Stomach (tissue), 9 donors: ENCODE measurements around the gene CADM3. TPM values are rescaled to one million over a fixed set of nuclear protein-coding genes. Genes with fewer than 3 reads are reported as not detected.

ENCODE experiments used
- DNase-seq, 2 donors: peaks; one replicate each; pipeline versions ENCODE4 v3.0.0 to v3.0.0-alpha.2; 2013 to 2019
- H3K27ac ChIP-seq, 5 donors: fragments of 200-600 bp in 4 of 5; sonication (generic) in 4 of 5; one replicate each; pipeline ENCODE4 v1.5.1; 2013 to 2019; ENCODE audit warnings: mild to moderate bottlenecking in 1 of 5, moderate library complexity in 1 of 5
- H3K27me3 ChIP-seq, 3 donors: fragments of 200-600 bp; sonication (generic); one replicate each; pipeline ENCODE4 v1.5.1; 2017 to 2019; ENCODE audit warnings: mixed run types in 1 of 3
- H3K36me3 ChIP-seq, 4 donors: fragments of 200-600 bp; sonication (generic); 1 replicate in 3 of 4; 2 replicates in 1 of 4; pipeline ENCODE4 v1.5.1; 2016 to 2019
- H3K4me1 ChIP-seq, 4 donors: fragments of 200-600 bp; sonication (generic); one replicate each; pipeline ENCODE4 v1.5.1; 2016 to 2019
- H3K4me3 ChIP-seq, 4 donors: fragments of 200-600 bp; sonication (generic) in 3 of 4; one replicate each; pipeline ENCODE4 v1.5.1; 2016 to 2019; ENCODE audit warnings: mild to moderate bottlenecking in 1 of 4
- H3K9me3 ChIP-seq, 4 donors: fragments of 200-600 bp; sonication (generic); one replicate each; pipeline ENCODE4 v1.5.1; 2016 to 2019
- EP300 ChIP-seq: sonication (generic); formaldehyde crosslinking; IDR thresholded peaks from one replicate; pipeline ENCODE4 v1.6.1; 2017; ENCODE audit warnings: antibody characterized with exemption
- POLR2A ChIP-seq, 4 donors: fragments of 450-650 bp; IDR thresholded peaks; one replicate each; pipeline ENCODE4 v1.6.1; 2016; ENCODE audit warnings: antibody characterized with exemption in 4 of 4, control low read depth in 2 of 4, mild to moderate bottlenecking in 1 of 4, moderate library complexity in 1 of 4
- POLR2AphosphoS5 ChIP-seq, 3 donors: sonication (generic); formaldehyde crosslinking; IDR thresholded peaks; one replicate each; pipeline ENCODE4 v1.6.1; 2016; ENCODE audit warnings: antibody characterized with exemption in 3 of 3
- WGBS, 5 donors: extraction: QIAGEN DNeasy Blood & Tissue Kit in 3 of 5; methylation state at CpG; one replicate each; pipeline versions ENCODE4 v1.1.5 to v1.1.7; 2013 to 2018; 5-methylcytosine and 5-hydroxymethylcytosine counted together
- intact Hi-C: fragments of 100-400 bp; cut with DNase I; formaldehyde crosslinking; loops from one replicate; pipeline ENCODE4 v1.15.1; 2023; ENCODE audit warnings: low total_unique reads
- polyA plus RNA-seq, 3 donors: library from polyadenylated mRNA; stranded (reverse); fragments of 200-250 nt; gene quantifications; one replicate each; pipeline ENCODE4 v1.2.3, GENCODE V29; 2013
- small RNA-seq, 4 donors: library from RNA; depleted of rRNA; stranded (forward); fragments of <200 nt; gene quantifications; one replicate each; pipeline ENCODE3, GENCODE V24; 2016
- total RNA-seq, 5 donors: library from RNA; depleted of rRNA; stranded (reverse); fragments of >200 nt; gene quantifications; one replicate each; pipeline versions ENCODE4 v1.1.0 to v1.2.3, GENCODE V29; 2014 to 2016
- TF ChIP-seq, protein P1 (sequence below), 7 experiments: fragments of 450-650 bp in 4 of 7; fragments of 200-600 bp in 3 of 7; sonication (generic) in 3 of 7; IDR thresholded peaks; one replicate each; pipeline ENCODE4 v1.5.1; 2016 to 2019; ENCODE audit warnings: antibody characterized with exemption in 7 of 7, control low read depth in 2 of 7, mild to moderate bottlenecking in 1 of 7
- donor health status: healthy with polysubstance abuse.
- donor health status: Bipolar disorder and iron deficiency.
- donor health status: healthy.

Gene CADM3
- total and polyA plus RNA-seq, 8 donors = 1.8 to 10.3 (median 5.8) TPM

DNA sequence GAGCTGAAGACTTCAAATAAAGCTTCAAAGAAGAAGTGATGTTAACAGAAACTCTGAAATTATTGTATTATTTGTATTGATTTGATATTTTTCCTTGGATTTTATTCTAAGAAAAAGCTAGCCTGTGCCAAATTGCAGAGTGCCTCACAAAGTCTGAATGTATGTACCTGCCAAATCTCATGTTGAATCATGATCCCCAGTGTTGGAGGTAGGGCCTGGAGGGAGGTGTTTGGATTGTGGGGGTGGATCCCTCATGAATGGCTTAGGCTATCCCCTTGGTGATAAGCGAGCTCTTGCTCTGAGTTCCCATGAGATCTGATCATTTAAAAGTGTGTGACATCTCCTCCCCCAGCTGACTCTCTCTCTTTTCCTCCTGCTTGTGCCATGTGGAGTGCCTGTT is 76.9 kb downstream of the CADM3 start:
- TF ChIP-seq EP300 (no peak), POLR2A (IDR thresholded peaks at IDR 0.05) (no peak), POLR2AphosphoS5 (IDR thresholded peaks at IDR 0.05) (no peak)
- TF ChIP-seq, protein P1, sequence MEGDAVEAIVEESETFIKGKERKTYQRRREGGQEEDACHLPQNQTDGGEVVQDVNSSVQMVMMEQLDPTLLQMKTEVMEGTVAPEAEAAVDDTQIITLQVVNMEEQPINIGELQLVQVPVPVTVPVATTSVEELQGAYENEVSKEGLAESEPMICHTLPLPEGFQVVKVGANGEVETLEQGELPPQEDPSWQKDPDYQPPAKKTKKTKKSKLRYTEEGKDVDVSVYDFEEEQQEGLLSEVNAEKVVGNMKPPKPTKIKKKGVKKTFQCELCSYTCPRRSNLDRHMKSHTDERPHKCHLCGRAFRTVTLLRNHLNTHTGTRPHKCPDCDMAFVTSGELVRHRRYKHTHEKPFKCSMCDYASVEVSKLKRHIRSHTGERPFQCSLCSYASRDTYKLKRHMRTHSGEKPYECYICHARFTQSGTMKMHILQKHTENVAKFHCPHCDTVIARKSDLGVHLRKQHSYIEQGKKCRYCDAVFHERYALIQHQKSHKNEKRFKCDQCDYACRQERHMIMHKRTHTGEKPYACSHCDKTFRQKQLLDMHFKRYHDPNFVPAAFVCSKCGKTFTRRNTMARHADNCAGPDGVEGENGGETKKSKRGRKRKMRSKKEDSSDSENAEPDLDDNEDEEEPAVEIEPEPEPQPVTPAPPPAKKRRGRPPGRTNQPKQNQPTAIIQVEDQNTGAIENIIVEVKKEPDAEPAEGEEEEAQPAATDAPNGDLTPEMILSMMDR (IDR thresholded peaks at IDR 0.05) = no peak
- intact Hi-C loops = no loop called here
- H3K27me3 ChIP-seq = no peaks in the 10 kb centered on the region
- 18 to 47% (median 40%) methylated on average over 1 of the region's 1 CpG for WGBS, 5 donors
- H3K27ac ChIP-seq = no peak overlapping the region
- DNase-seq = no peak
- H3K4me1 ChIP-seq = no peaks in the 10 kb centered on the region
- H3K4me3 ChIP-seq = no peak overlapping the region
- H3K9me3 ChIP-seq = peaks cover 0 to 44% (median 24%) of the 10 kb centered on the region in 4 donors
- no peaks in the 10 kb centered on the region for H3K36me3 ChIP-seq

DNA sequence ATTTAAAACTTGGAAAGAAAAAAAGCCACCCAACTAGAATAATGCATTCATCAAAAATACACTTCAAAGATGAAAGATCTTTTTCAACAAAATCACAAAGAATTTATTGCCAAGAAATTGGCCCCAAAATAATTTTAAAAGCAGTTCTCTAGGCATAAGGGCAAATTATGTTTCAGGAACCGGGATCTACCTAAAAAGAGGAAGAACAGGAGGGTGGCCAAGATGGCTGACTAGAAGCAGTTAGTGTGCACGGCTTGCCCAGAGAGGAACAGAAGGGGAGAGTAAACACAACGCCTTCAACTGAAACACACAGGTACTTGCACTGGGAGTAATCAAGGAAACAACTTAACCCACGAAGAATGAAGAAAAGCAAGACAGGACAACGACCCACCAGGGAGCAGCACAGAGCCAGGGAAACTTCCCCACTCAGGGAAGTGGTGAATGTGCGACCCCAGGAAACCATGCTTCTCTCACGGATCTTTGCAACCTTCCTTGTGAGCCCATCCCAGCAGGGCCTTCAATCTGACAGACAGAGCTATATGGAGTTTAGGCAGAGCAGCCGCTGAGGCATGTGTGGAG is 79.3 kb downstream of the CADM3 start:
- peaks cover 0 to 43% (median 22%) of the 10 kb centered on the region in 4 donors for H3K9me3 ChIP-seq
- no peaks in the 10 kb centered on the region for H3K27me3 ChIP-seq
- DNase-seq = no peak
- no peak overlapping the region for H3K4me3 ChIP-seq
- 57 to 64% (median 62%) methylated on average over 8 of the region's 8 CpGs for WGBS, 5 donors
- H3K36me3 ChIP-seq = no peaks in the 10 kb centered on the region
- intact Hi-C loops = no loop called here
- TF ChIP-seq POLR2AphosphoS5 (IDR thresholded peaks at IDR 0.05) (no peak), POLR2A (IDR thresholded peaks at IDR 0.05) (no peak), EP300 (no peak)
- TF ChIP-seq, protein P1 (IDR thresholded peaks at IDR 0.05) = no peak
- no peaks in the 10 kb centered on the region for H3K4me1 ChIP-seq
- H3K27ac ChIP-seq = no peak overlapping the region

Small RNA genes lying within 50 kb of the gene (small RNA-seq; reads per million reads assigned to genes)
- 0 reads per million in 4 donors for gene RNA5SP60

Other genes starting within 250 kb of the CADM3 start
- gene PYHIN1, start 240.1 kb upstream of the CADM3 start, total RNA-seq = 10 to 100 TPM in 1 of 5 donors, 1 to 10 TPM in 3, not detected in 1; 2.3 to 79.9 (median 3.4) TPM
- under 1 TPM; 0.25 to 0.61 (median 0.25) TPM for gene PYHIN1, start 240.1 kb upstream of the CADM3 start, polyA plus RNA-seq
- gene IFI16, start 161.7 kb upstream of the CADM3 start, total RNA-seq = 10 to 100 TPM; 24.3 to 65.6 (median 38.5) TPM
- gene IFI16, start 161.7 kb upstream of the CADM3 start, polyA plus RNA-seq = 100 to 1,000 TPM in 1 of 3 donors, 10 to 100 TPM in 2; 40.0 to 113 (median 60.2) TPM
- 1 to 10 TPM in 2 of 5 donors, not detected in 3; 1.6 to 4.4 TPM for gene AIM2, start 94.8 kb upstream of the CADM3 start, total RNA-seq
- gene AIM2, start 94.8 kb upstream of the CADM3 start, polyA plus RNA-seq = 1 to 10 TPM in 1 of 3 donors, under 1 TPM in 1, not detected in 1; 0.50 to 1.7 TPM
- 10 to 100 TPM in 3 of 5 donors, 1 to 10 TPM in 2; 4.3 to 23.2 (median 10.5) TPM for gene ACKR1, start 33.3 kb downstream of the CADM3 start, total RNA-seq
- 10 to 100 TPM in 2 of 3 donors, 1 to 10 TPM in 1; 6.8 to 41.3 (median 14.4) TPM for gene ACKR1, start 33.3 kb downstream of the CADM3 start, polyA plus RNA-seq
- 1 to 10 TPM in 2 of 5 donors, not detected in 3; 1.1 to 5.2 TPM for gene FCER1A, start 130.7 kb downstream of the CADM3 start, total RNA-seq
- gene FCER1A, start 130.7 kb downstream of the CADM3 start, polyA plus RNA-seq = 1 to 10 TPM in 2 of 3 donors, not detected in 1; 1.7 to 4.7 TPM